HepG2 (cell line): ENCODE data around the gene ATP2B3. TPM values are rescaled to one million over a fixed set of nuclear protein-coding genes. Genes with fewer than 3 reads are reported as not detected.
A peak's percentile ranks its signal among the peaks of the same experiment; 100 is the strongest.

Source experiments
- ARID5B ChIP-seq: IDR thresholded peaks from 2 replicates; pipeline ENCODE4 v1.4.0; 2020; ENCODE audit warnings: mild to moderate bottlenecking, missing genetic modification reagents
- ARNTL ChIP-seq: sonication (generic); formaldehyde crosslinking; IDR thresholded peaks from 2 replicates; pipeline ENCODE4 v1.4.0; 2020; ENCODE audit warnings: mild to moderate bottlenecking, missing genetic modification reagents
- CSRNP1 ChIP-seq: sonication (generic); formaldehyde crosslinking; IDR thresholded peaks from 2 replicates; pipeline ENCODE4 v1.8.1; 2023; ENCODE audit warnings: mild to moderate bottlenecking, missing genetic modification reagents
- EP300 ChIP-seq, 3 experiments: sonication (generic) in 1 of 3; formaldehyde crosslinking in 1 of 3; IDR thresholded peaks; 2 replicates each; pipeline versions ENCODE4 v1.5.1 to v1.6.1; 2011 to 2020; ENCODE audit warnings: low read depth in 2 of 3, low read length in 2 of 3, borderline replicate concordance in 1 of 3, improper control_type of control experiment in 1 of 3, mild to moderate bottlenecking in 1 of 3, missing genetic modification reagents in 1 of 3, moderate library complexity in 1 of 3
- FOXC1 ChIP-seq: sonication (generic); formaldehyde crosslinking; IDR thresholded peaks from 2 replicates; pipeline ENCODE4 v1.8.0; 2022; ENCODE audit warnings: mild to moderate bottlenecking, missing genetic modification reagents, borderline replicate concordance
- GABPB1 ChIP-seq: IDR thresholded peaks from 2 replicates; pipeline ENCODE4 v1.6.1; 2016; ENCODE audit warnings: mild to moderate bottlenecking, missing genetic modification reagents, moderate library complexity, missing compliant biosample characterization
- HDAC2 ChIP-seq: sonication (generic); formaldehyde crosslinking; IDR thresholded peaks from 2 replicates; pipeline ENCODE4 v1.4.0; 2020; ENCODE audit warnings: missing genetic modification reagents
- HNF1A ChIP-seq, 2 experiments: sonication (generic) in 1 of 2; formaldehyde crosslinking in 1 of 2; IDR thresholded peaks; 2 replicates each; pipeline versions ENCODE4 v1.4.0 to v1.6.1; 2016 to 2020; ENCODE audit warnings: borderline replicate concordance in 1 of 2, low read depth in 1 of 2, mild to moderate bottlenecking in 1 of 2, missing genetic modification reagents in 1 of 2
- HNF4G ChIP-seq, 2 experiments: sonication (generic) in 1 of 2; formaldehyde crosslinking in 1 of 2; IDR thresholded peaks; 2 replicates each; pipeline versions ENCODE4 v1.4.0 to v1.6.1; 2011 to 2020; ENCODE audit warnings: borderline replicate concordance in 2 of 2, low read depth in 2 of 2, mild to moderate bottlenecking in 2 of 2, low read length in 1 of 2, missing genetic modification reagents in 1 of 2, moderate library complexity in 1 of 2
- PTBP1 ChIP-seq: fragments of 200-400 bp; formaldehyde crosslinking; IDR thresholded peaks from 2 replicates; pipeline ENCODE4 v1.6.1; 2018; ENCODE audit warnings: low read length, low read depth; ENCODE audit not compliant: poor library complexity, severe bottlenecking
- RXRB ChIP-seq: IDR thresholded peaks from 2 replicates; pipeline ENCODE4 v1.6.1; 2016; ENCODE audit warnings: borderline replicate concordance, missing genetic modification reagents, missing compliant biosample characterization
- SAP130 ChIP-seq: IDR thresholded peaks from 2 replicates; pipeline ENCODE4 v1.6.1; 2016; ENCODE audit warnings: low read depth
- U2AF1 ChIP-seq: fragments of 200-400 bp; formaldehyde crosslinking; optimal IDR thresholded peaks from 2 replicates; pipeline ENCODE3; 2017; ENCODE audit warnings: mild to moderate bottlenecking, low read depth, low read length
- ZNF839 ChIP-seq: sonication (generic); formaldehyde crosslinking; IDR thresholded peaks from 2 replicates; pipeline ENCODE4 v1.4.0; 2020; ENCODE audit warnings: missing genetic modification reagents, mild to moderate bottlenecking, borderline replicate concordance
- polyA plus RNA-seq, 8 experiments: library from polyadenylated mRNA; depleted of rRNA in 3 of 8; stranded (reverse) in 7 of 8; unstranded in 1 of 8; fragments of >200 nt; fragmentation: Illumina TruSeq in 4 of 8; extraction: Trizol in 4 of 8; gene quantifications; 2 replicates each; pipeline versions ENCODE4 v1.2.1 to v1.2.3, GENCODE V29; 2011 to 2016; ENCODE audit warnings: low read depth in 4 of 8, missing spikeins in 1 of 8, mixed read lengths in 1 of 8; ENCODE audit not compliant: insufficient read depth in 1 of 8
- total RNA-seq, 5 experiments: library from RNA; depleted of rRNA; stranded (reverse); fragments of >200 nt; fragmentation: Illumina TruSeq; extraction: Trizol; gene quantifications; 2 replicates each; pipeline ENCODE4 v1.2.3, GENCODE V29; 2016; ENCODE audit warnings: low read depth in 1 of 5

ATP2B3 gene
- total and polyA plus RNA-seq, 2 of the 13 experiments (the other 11 are each of a cell fraction or from before 2014, with no cell fraction given): not detected

- TF ChIP-seq ARID5B (CRISPR knock-in tag): peak; percentile 67
- TF ChIP-seq HNF1A (IDR thresholded peaks at IDR 0.05; ENCODE audit: low read depth): peak; percentile 31; the same call in 1 of the 2 replicates
- TF ChIP-seq HNF1A (CRISPR knock-in tag; IDR thresholded peaks at IDR 0.05; ENCODE audit: borderline replicate concordance): peak; percentile 85
- peak; percentile 44; the same call in 1 of the 2 replicates for TF ChIP-seq GABPB1
- peak; percentile 57; the same call in 1 of the 2 replicates for TF ChIP-seq ARNTL
- peak; percentile 93 for TF ChIP-seq HNF4G (IDR thresholded peaks at IDR 0.05; ENCODE audit: borderline replicate concordance, low read depth, low read length)
- TF ChIP-seq HNF4G (CRISPR knock-in tag; IDR thresholded peaks at IDR 0.05; ENCODE audit: borderline replicate concordance, low read depth): peak; percentile 91
- peak; percentile 80 for TF ChIP-seq U2AF1
- 0 out of 2 replicates have a peak, but pooled peaks have one; percentile 11 for TF ChIP-seq FOXC1 (CRISPR knock-in tag)
- TF ChIP-seq ZNF839: 0 out of 2 replicates have a peak, but pooled peaks have one; percentile 7
- TF ChIP-seq EP300 (IDR thresholded peaks at IDR 0.05; ENCODE audit: low read depth in 2 of 2, low read length in 2 of 2): no peak; a peak in 2 of 4 replicates
- peak; percentile 60; the same call in 1 of the 2 replicates for TF ChIP-seq EP300 (CRISPR knock-in tag; IDR thresholded peaks at IDR 0.05; ENCODE audit: borderline replicate concordance)
- peak; percentile 50; the same call in 1 of the 2 replicates for TF ChIP-seq HDAC2 (CRISPR knock-in tag)
- TF ChIP-seq PTBP1: no peak
- TF ChIP-seq CSRNP1 (CRISPR knock-in tag): 0 out of 2 replicates have a peak, but pooled peaks have one; percentile 3
- peak; percentile 58; the same call in 1 of the 2 replicates for TF ChIP-seq SAP130 (CRISPR knock-in tag)
- peak; percentile 63; the same call in 1 of the 2 replicates for TF ChIP-seq RXRB (CRISPR knock-in tag)
Measured at GRCh38 chrX:153626863-153627674, 109.6 kb downstream of the ATP2B3 start (continued).
